CD1c-positive myeloid dendritic cell (primary cell): Measurements from ENCODE around the gene NDUFS7.

Experiments used
- DNase-seq: peaks from one replicate; pipeline ENCODE4 v3.0.0-alpha.2; 2016; ENCODE audit errors: extremely low spot score

NDUFS7 gene

GRCh38 chr19:1384478-1385110, 887 bp downstream of the NDUFS7 start:
- peak; percentile 20 for DNase-seq

- DNase-seq, result no peak
Measured at GRCh38 chr19:1385816-1386215, 2.1 kb downstream of the NDUFS7 start.

GRCh38 chr19:1386945-1387683, 3.4 kb downstream of the NDUFS7 start:
- no peak for DNase-seq

- no peak for DNase-seq
Measured at GRCh38 chr19:1387684-1388636, 4.3 kb downstream of the NDUFS7 start.

DNA sequence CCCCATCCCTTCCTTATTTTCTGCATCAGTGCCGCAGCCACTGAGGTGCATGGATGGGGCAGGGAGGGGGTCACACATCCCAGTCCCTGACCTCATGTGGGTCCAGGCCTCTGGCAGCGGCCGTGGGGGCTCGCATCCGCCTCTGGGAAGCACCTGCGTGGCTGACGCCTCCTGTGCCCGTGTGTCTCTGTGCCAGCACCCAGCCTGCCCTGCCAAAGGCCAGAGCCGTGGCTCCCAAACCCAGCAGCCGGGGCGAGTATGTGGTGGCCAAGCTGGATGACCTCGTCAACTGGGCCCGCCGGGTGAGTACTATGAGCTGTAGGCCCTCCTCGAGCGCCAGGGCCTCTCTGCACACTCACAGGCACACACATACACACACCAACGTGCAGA, 4.9 kb downstream of the NDUFS7 start:
- no peak for DNase-seq

DNA sequence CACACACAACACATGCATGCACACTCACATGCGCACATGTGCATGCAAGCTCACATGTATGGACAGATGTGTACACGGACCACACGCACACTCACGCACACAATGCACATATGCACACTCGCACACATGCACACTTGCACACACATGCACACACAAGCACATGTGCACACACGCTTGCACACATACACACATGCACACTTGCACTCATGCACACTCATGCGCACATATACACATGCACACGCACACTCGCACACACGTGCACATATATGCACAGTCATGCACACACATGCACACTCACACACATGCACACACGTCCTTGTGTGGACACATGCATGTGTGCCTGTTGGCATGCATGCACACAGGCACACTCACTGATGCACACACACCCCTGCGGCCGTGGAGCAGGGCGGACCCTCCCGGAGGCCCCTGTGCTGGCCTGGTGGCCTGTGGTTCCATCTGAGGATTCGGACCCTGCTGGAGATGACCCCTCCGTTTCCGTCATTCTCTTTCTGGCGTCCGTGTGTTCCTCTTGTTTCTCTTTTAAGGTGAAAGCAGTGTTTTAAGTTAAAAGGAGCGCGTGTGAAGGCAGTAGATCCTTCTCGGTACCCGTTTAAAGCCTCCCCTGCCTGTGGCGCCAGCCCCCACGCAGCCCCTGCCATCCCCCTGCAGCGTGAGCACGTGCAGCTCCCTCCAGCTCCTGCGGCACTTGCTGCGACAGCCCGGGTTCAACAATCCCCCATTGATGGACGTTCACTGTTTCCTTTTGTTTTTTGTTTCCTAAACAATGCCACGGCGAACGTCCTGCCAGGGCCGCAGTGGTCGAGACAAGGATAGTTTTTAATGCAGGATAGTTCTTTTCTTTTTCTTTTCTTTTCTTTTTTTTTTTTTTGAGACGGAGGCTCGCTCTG, 5.6 kb downstream of the NDUFS7 start:
- DNase-seq, result no peak

- no peak for DNase-seq
Measured at GRCh38 chr19:1390890-1391423, 7.2 kb downstream of the NDUFS7 start.

- DNase-seq, result no peak
Measured at GRCh38 chr19:1392407-1392806, 8.7 kb downstream of the NDUFS7 start.

GRCh38 chr19:1392939-1393530, 9.3 kb downstream of the NDUFS7 start:
- no peak for DNase-seq

DNA sequence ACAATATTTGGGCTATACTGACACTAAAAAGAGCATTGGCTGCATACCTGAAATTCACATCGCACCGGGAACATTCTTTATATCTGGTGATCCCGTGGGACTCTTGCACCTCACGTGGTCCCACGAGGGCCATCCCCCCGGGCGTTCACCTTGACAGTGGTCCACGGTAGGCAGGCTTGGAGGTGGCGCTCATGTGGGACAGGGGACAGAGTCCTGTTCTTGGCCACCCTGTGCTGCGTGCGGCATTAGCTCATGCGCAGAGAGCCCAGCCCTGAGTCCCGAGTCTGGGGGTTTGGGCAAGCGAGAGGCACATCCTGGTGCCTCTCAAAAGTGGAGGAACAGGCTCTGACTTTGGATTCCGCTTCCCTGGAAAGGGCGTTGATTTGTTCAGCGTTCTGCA, 10.1 kb downstream of the NDUFS7 start:
- no peak for DNase-seq

DNA sequence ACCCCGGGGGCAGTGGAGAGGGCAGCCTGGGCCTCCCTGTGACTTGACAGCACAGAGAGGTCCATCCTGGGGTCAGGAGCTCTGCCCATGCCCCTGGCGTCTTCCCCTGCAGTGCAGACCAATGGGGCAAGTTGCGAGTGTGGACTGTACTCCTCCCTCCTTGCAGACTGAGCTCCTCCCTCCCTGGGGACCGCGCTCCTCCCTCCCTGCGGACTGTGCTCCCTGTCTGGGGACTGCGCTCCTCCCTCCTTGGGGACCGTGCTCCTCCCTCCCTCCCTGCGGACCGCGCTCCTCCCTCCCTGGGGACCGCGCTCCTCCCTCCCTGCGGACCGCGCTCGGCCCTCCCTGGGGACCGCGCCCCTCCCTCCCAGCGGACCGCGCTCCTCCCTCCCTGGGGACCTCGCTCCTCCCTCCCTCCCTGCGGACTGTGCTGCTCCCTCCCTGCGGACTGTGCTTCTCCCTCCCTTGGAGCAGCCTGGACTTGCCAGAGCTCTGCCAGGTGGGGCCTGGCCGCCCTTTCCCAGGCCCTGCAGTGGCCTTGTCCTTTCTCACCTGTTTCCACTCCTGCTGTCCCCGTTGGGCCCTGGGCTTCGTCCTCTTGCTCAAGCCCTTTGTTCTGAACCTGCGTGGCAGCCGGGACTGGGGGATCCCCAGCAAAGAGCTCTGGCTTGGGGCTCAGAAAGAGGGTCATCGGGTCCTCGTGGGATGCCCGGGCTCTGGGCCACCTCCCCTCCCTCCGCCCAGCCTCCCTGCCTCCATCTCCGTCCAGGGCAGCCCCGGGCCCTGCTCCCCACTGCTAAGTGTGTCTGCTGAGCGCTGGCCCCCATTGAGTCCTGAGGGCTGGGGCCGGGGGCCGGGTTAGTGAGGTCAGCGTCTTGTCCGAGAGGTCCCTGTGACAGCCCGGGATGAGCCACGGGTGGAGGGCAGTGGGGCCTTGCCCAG, 10.8 kb downstream of the NDUFS7 start:
- no peak for DNase-seq

DNA sequence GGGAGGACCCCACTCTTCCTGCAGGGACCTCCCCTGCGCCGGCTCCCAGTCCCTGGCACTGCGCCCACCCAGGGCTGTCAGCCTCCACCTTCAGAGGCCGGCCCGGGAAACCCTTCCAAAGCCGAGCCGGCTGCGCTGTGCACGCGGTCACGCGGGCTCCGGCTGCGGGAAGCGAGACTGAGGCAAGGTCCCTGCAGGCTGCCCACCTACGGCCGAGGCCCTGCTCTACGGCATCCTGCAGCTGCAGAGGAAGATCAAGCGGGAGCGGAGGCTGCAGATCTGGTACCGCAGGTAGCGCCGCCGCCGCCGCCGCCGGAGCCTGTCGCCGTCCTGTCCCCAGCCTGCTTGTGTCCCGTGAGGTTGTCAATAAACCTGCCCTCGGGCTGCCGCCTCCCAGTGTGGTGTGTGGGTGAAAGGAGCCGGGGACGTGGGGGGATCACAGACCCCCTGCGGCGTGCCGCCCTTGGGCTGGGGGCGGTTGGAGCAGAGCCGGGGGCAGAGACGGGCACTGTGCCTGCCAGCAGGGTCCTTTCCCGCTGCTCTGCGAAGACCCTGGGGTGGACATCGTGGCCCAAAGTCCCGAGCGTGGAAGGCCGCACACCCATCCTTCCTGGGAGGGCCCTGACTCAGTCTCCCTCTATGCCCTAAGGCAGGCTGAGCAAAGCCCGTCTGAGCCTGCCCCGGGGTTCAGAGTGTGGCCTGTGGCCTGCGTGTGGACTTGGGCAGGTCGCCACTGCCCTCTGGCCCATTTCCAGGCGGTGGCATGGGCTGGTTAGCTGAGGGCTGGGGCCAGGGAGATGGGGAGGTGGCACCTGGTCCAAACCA, 11.7 kb downstream of the NDUFS7 start:
- DNase-seq, result no peak

DNA sequence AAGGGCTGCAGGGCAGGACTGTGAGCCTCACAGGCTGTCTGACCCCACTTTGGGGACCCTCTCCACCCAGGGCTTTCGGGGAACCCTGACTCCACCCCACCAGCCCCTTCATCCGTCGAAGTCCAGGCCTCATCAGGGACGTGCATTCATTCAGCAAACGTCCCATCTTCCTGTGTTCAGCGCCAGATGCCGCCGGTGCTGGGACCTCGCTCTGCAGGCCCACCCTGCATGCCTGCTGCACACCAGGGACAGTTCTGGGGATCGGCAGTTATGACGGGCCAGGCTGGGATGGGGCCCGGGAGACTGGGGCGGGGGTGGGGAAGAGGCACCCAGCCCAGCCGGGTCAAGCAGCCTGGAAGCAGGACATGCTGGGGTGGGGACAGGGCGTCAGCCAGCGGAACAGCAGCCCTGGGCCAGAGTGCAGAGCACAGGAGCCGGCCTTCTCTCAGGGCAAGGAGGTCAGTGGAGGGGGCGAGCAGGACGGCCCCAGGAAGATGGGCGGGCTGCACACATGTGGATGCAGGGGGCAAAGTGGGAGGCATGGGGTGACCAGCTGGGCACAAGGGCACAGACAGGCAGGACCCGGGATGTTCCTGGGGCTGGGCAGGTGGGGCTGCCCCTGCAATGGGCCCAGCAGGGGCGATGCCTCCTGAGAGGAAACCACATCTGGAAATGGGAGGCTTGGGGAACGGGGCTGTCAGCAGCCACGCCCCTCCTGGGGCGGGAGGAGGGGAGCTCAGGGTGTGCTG, 12.5 kb downstream of the NDUFS7 start:
- DNase-seq, result no peak

- no peak for DNase-seq
Measured at GRCh38 chr19:1396768-1397679, 13.3 kb downstream of the NDUFS7 start.

- DNase-seq, result no peak
Measured at GRCh38 chr19:1397838-1398237, 14.1 kb downstream of the NDUFS7 start.

DNA sequence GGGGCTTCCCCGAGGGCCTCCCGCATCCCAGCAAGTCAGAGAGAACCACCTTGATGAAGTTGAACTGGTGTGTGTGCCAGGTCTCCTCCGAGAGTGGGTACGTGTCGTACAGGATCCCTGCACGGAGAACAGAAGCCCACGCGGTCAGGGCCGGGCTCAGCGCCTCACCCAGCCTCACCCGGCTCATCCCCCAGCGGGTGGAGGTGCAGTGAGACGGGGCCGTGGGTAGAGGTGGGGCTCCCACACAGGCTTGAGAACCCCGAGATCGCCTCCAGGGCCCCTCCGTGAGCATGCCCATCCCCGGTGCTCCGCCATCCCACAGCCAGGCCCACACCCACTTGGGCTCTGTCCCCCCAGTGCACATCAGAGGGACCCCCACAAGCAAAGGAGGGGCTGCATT, 15.4 kb downstream of the NDUFS7 start:
- no peak for DNase-seq

DNA sequence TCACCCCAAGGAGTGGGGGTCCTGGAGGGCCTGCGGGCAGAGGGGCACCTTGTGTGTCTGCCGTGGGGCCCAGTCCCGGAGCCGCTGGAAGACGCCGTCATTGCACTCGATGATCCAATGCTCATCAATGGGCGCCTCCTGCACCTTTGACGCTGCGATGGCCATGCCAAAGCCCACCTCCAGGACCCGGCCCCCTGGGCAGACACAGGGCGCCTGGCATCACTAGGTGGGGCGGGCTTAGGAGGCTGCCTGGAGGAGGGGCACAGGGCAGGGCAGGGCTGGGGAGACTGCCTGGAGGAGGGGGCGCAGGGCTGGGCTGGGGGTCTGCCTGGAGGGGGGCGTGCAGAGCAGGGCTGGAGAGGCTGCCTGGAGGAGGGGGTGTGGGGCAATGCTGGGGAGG, 16.0 kb downstream of the NDUFS7 start:
- DNase-seq, result no peak
